ENCODE measurements around the gene MRPL12. TPM values are rescaled to one million over a fixed set of nuclear protein-coding genes. Genes with fewer than 3 reads are reported as not detected.

MRPL12 gene
- total and polyA plus RNA-seq, 2 of the 13 experiments (the other 11 are each of a cell fraction or from before 2014, with no cell fraction given) = 39.1 to 94.1 TPM

- TF ChIP-seq ZNF580 (CRISPR knock-in tag; IDR thresholded peaks at IDR 0.05; ENCODE audit: borderline replicate concordance, low read depth) (peak; percentile 24; the same call in 1 of the 2 replicates), ZNF562 (CRISPR knock-in tag; IDR thresholded peaks at IDR 0.05; ENCODE audit: borderline replicate concordance) (no peak), PHB2 (IDR thresholded peaks at IDR 0.05; ENCODE audit: partially characterized antibody) (no peak), ZNF484 (CRISPR knock-in tag; IDR thresholded peaks at IDR 0.05; ENCODE audit: borderline replicate concordance, low read depth) (no peak), SKIL (CRISPR knock-in tag; IDR thresholded peaks at IDR 0.05; ENCODE audit: borderline replicate concordance) (no peak; the same call in 1 of the 2 replicates), SYNCRIP (IDR thresholded peaks at IDR 0.05; ENCODE audit: insufficient read depth, low read depth, low read length) (no peak), PREB (CRISPR knock-in tag; IDR thresholded peaks at IDR 0.05) (no peak; the same call in 1 of the 2 replicates), HNRNPLL (IDR thresholded peaks at IDR 0.05; ENCODE audit: low read depth, low read length, poor library complexity, severe bottlenecking) (peak; percentile 56), ZNF460 (CRISPR knock-in tag; IDR thresholded peaks at IDR 0.05; ENCODE audit: borderline replicate concordance) (0 out of 2 replicates have a peak, but pooled peaks have one; percentile 40), FLYWCH1 (CRISPR knock-in tag; IDR thresholded peaks at IDR 0.05) (no peak), POLR2G (IDR thresholded peaks at IDR 0.05; ENCODE audit: low read depth, low read length) (peak; percentile 98), ZBTB40 (IDR thresholded peaks at IDR 0.05) (peak; percentile 95), ZBTB40 (CRISPR knock-in tag; IDR thresholded peaks at IDR 0.05) (peak; percentile 82), MEIS1 (CRISPR knock-in tag; IDR thresholded peaks at IDR 0.05; ENCODE audit: borderline replicate concordance) (no peak; the same call in 1 of the 2 replicates)
Measured at GRCh38 chr17:81666342-81667191, 36.6 kb upstream of the MRPL12 start, which contains the start of the genes CCDC137 and OXLD1 (continued).

All from HepG2 (cell line).